ENCODE measurements around the gene JHY. TPM values are rescaled to one million over a fixed set of nuclear protein-coding genes. Genes with fewer than 3 reads are reported as not detected.

The JHY gene
- total and polyA plus RNA-seq, 10 donors, result 1.0 to 5.6 (median 4.4) TPM

DNA sequence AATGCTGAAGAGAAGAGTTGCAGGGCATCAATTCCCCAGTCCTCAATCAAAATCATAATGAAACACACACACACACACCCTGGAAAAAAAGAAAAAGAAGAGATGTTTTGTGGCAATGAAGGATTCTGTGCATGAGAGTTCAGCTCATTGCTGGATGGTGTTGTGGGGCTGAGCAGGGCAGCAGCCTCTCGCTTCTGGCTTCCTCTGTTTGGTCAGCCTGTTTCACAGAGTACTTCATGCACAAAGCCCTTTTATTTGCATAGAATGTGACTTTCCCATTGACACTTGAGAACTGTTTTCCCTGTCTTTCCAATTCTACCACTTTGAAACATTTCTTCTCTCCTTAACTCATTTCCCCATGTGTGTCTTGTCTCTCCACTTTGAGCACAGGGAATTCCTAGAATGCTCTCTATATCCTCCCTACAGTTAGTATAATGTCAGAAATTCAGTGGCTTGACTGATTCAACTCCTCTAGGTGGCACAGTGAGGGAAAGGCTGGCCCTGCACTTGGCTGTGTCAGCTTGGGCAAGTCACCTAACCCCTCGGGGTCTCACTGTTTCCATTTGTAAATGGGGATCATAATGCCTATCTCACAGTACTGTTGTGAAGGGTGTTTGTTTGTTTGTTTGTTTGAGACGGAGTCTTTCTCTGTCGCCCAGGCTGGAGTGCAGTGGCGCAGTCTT, 124.4 kb downstream of the JHY start:
- TF ChIP-seq, protein P1, sequence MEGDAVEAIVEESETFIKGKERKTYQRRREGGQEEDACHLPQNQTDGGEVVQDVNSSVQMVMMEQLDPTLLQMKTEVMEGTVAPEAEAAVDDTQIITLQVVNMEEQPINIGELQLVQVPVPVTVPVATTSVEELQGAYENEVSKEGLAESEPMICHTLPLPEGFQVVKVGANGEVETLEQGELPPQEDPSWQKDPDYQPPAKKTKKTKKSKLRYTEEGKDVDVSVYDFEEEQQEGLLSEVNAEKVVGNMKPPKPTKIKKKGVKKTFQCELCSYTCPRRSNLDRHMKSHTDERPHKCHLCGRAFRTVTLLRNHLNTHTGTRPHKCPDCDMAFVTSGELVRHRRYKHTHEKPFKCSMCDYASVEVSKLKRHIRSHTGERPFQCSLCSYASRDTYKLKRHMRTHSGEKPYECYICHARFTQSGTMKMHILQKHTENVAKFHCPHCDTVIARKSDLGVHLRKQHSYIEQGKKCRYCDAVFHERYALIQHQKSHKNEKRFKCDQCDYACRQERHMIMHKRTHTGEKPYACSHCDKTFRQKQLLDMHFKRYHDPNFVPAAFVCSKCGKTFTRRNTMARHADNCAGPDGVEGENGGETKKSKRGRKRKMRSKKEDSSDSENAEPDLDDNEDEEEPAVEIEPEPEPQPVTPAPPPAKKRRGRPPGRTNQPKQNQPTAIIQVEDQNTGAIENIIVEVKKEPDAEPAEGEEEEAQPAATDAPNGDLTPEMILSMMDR (IDR thresholded peaks at IDR 0.05 in 8 of 11, conservative IDR thresholded peaks at IDR 0.05 in 3 of 11), result no peak
- TF ChIP-seq POLR2AphosphoS5 (IDR thresholded peaks at IDR 0.05) (no peak), POLR2A (IDR thresholded peaks at IDR 0.05) (no peak)
- Histone ChIP-seq H3K36me3 (no peaks in the 10 kb centered on the region), H3K27me3 (replicated peaks in 1 of 7) (no peaks in the 10 kb centered on the region), H3K4me3 (no peak overlapping the region), H3K4me1 (no peaks in the 10 kb centered on the region), H3K27ac (no peak overlapping the region), H3K9me3 (no peaks in the 10 kb centered on the region)
- no peak for DNase-seq
- 80 to 93% (median 85%) methylated on average over 5 of the region's 5 CpGs for WGBS, 5 donors
- intact Hi-C loops (cut with DNase I; ENCODE audit: low total_unique reads), result no loop called here

Small RNA genes within 50 kb of the gene (small RNA-seq; reads per million reads assigned to genes)
- gene RNU4-23P, result 0 reads per million in 4 donors

Other genes with a start within 250 kb of the JHY start
- gene UBASH3B, start 227.0 kb upstream of the JHY start, total RNA-seq, result 100 to 1,000 TPM in 4 of 7 donors, 10 to 100 TPM in 3; 68.2 to 190 (median 156) TPM
- 10 to 100 TPM in 1 of 3 donors, 1 to 10 TPM in 2; 4.4 to 17.8 (median 6.7) TPM for gene UBASH3B, start 227.0 kb upstream of the JHY start, polyA plus RNA-seq
- 1 to 10 TPM; 2.0 to 6.1 (median 4.4) TPM for gene CRTAM, start 44.3 kb upstream of the JHY start, total RNA-seq
- gene CRTAM, start 44.3 kb upstream of the JHY start, polyA plus RNA-seq, result 1 to 10 TPM in 2 of 3 donors, under 1 TPM in 1; 0.93 to 1.8 (median 1.1) TPM
- not detected for gene BSX, start 99.1 kb downstream of the JHY start, total RNA-seq
- gene BSX, start 99.1 kb downstream of the JHY start, polyA plus RNA-seq, result not detected
- 1,000 to 10,000 TPM in 1 of 7 donors, 100 to 1,000 TPM in 6; 550 to 1,026 (median 678) TPM for gene HSPA8, start 179.4 kb downstream of the JHY start, total RNA-seq
- 100 to 1,000 TPM; 110 to 369 (median 156) TPM for gene HSPA8, start 179.4 kb downstream of the JHY start, polyA plus RNA-seq

Measured in spleen (tissue), 11 donors.